ENCODE measurements around the gene MATK. TPM values are rescaled to one million over a fixed set of nuclear protein-coding genes. Genes with fewer than 3 reads are reported as not detected.

Gene MATK
- total and polyA plus RNA-seq, 10 of the 15 experiments (the other 5 are each of a cell fraction or from before 2014, with no cell fraction given), result 0.24 to 2.2 (median 1.1) TPM; not detected in 2

GRCh38 chr19:3798137-3798536, 12.0 kb upstream of the MATK start (continued):
- TF ChIP-seq CTCF (IDR thresholded peaks at IDR 0.05 in 2 of 3, conservative IDR thresholded peaks at IDR 0.05 in 1 of 3; ENCODE audit: control insufficient read depth in 2 of 3, extremely low read depth in 1 of 3, insufficient read depth in 1 of 3, low read depth in 3 of 3, low read length in 3 of 3), result no peak

DNA sequence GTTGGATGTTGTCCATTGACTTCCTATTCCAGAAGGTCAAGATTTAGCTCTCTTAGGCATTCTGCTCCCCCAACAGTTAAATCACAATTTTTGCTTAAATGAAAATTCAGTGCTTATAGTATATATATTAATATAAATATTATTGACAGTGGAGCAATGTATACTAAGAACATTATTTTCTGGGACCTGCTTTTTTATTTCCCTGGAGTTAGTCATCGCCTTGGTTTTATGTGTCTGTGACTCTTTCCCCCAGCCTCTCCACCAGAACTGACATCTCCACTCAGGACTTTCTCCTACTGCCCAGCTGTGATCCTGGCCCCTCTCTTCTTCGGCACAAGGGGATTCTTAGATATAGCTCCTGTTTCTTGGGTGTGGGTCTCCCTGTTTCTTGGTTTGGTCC, 10.2 kb upstream of the MATK start:
- Histone ChIP-seq H2AFZ (ENCODE audit: control insufficient read depth, low read depth, low read length) (no peak overlapping the region), H3K79me2 (ENCODE audit: control insufficient read depth, insufficient read depth, low read length) (no peaks in the 10 kb centered on the region), H3K4me2 (ENCODE audit: control insufficient read depth, insufficient read depth) (no peak overlapping the region), H3K27me3 (replicated peaks in 1 of 2; ENCODE audit: control insufficient read depth in 2 of 2, insufficient read depth in 2 of 2, low read length in 1 of 2) (no peaks in the 10 kb centered on the region; a peak in 1 of 4 replicates), H3K4me3 (no peak overlapping the region), H3K9me3 (replicated peaks; ENCODE audit: control insufficient read depth, insufficient read depth, low read length) (no peaks in the 10 kb centered on the region; the same call in 1 of the 3 replicates), H3K4me1 (ENCODE audit: control insufficient read depth, insufficient read depth, low read length) (0 out of 2 replicates have a peak, but pooled peaks cover 4% of the 10 kb centered on the region), H3K36me3 (ENCODE audit: control insufficient read depth in 2 of 2, insufficient read depth in 2 of 2, low read length in 1 of 2) (no peaks in the 10 kb centered on the region), H3K27ac (ENCODE audit: control insufficient read depth, insufficient read depth) (no peak overlapping the region), H4K20me1 (ENCODE audit: control insufficient read depth, insufficient read depth) (no peaks in the 10 kb centered on the region), H3K9ac (ENCODE audit: control insufficient read depth, insufficient read depth, low read length) (no peak overlapping the region)
- ChIA-PET RAD21 (ENCODE audit: unreplicated experiment) (interaction anchor here (0.7 kb wide), 1 partner anchor 26 kb away, joined by 3 read pairs; no protein-coding TSS in a partner anchor), SMC1A (ENCODE audit: uncharacterized antibody, unreplicated experiment) (no interaction called here), POLR2A (no interaction called here), CTCF (interaction anchor here (0.8 kb wide), 1 partner anchor 8 kb away, joined by 3 read pairs; no protein-coding TSS in a partner anchor)
- ATAC-seq (no peak), DNase-seq (ENCODE audit: low read depth, low spot score) (no peak), FAIRE-seq (no peak)
- intact Hi-C loops (cut with micrococcal nuclease; ENCODE audit: unreplicated experiment) (no loop called here), in situ Hi-C loops (cut with MboI) (no loop called here)
- TF ChIP-seq HCFC1 (IDR thresholded peaks at IDR 0.05; ENCODE audit: low read length), result no peak
- no peak for TF ChIP-seq MEF2A (IDR thresholded peaks at IDR 0.05; ENCODE audit: insufficient read depth, low read depth, low read length)
- TF ChIP-seq MAX (IDR thresholded peaks at IDR 0.05; ENCODE audit: low read depth, low read length), result no peak
- WGBS (ENCODE audit: insufficient coverage, insufficient replicate concordance, low lambda C conversion rate, missing lambda C conversion rate), result 17% methylated on average over 2 of the region's 2 CpGs
- no TSS peak for BruUV-seq (replicated peaks)

All from GM12878 (cell line).